OCI-LY1 (cell line): ENCODE results near the gene ATIC.

Source experiments
- H2AFZ ChIP-seq: fragments of 200-600 bp; sonication (generic), shearing (Covaris generic); 2 replicates; pipeline ENCODE4 v1.6.0; 2014; ENCODE audit warnings: antibody characterized with exemption, mild to moderate bottlenecking, low read length
- H3F3A ChIP-seq: fragments of 200-600 bp; sonication (generic), shearing (Covaris generic); 2 replicates; pipeline ENCODE4 v1.6.0; 2014; ENCODE audit warnings: mild to moderate bottlenecking, antibody characterized with exemption, low read length, moderate library complexity; ENCODE audit not compliant: insufficient read depth
- H3K27ac ChIP-seq: fragments of 200-600 bp; sonication (generic); 2 replicates; pipeline ENCODE4 v1.5.1; 2014; ENCODE audit warnings: low read length, mixed run types, mild to moderate bottlenecking, low read depth; ENCODE audit not compliant: poor library complexity, severe bottlenecking
- H3K27me3 ChIP-seq: fragments of 200-600 bp; sonication (generic); 2 replicates; pipeline ENCODE4 v1.6.0; 2014; ENCODE audit warnings: antibody characterized with exemption, mild to moderate bottlenecking, low read length, moderate library complexity; ENCODE audit not compliant: insufficient read depth
- H3K36me3 ChIP-seq: fragments of 200-600 bp; sonication (generic); 2 replicates; pipeline ENCODE4 v1.6.1; 2014; ENCODE audit warnings: mild to moderate bottlenecking, antibody characterized with exemption, low read length, moderate library complexity, mixed read lengths; ENCODE audit not compliant: insufficient read depth
- H3K4me1 ChIP-seq: fragments of 200-600 bp; sonication (generic); 2 replicates; pipeline ENCODE4 v1.5.1; 2014; ENCODE audit warnings: mild to moderate bottlenecking, low read length, moderate library complexity; ENCODE audit not compliant: insufficient read depth, severe bottlenecking
- H3K4me2 ChIP-seq: fragments of 200-600 bp; sonication (generic), shearing (Covaris generic); 2 replicates; pipeline ENCODE4 v1.6.1; 2014; ENCODE audit warnings: low read length
- H3K4me3 ChIP-seq: fragments of 200-600 bp; sonication (generic); 2 replicates; pipeline ENCODE4 v1.5.1; 2014; ENCODE audit warnings: low read length, low read depth, mild to moderate bottlenecking, mixed read lengths; ENCODE audit not compliant: poor library complexity, severe bottlenecking
- H3K79me2 ChIP-seq: fragments of 200-600 bp; shearing (Covaris generic); 2 replicates; pipeline ENCODE4 v1.6.1; 2016; ENCODE audit warnings: mixed run types, low read length, mixed read lengths; ENCODE audit not compliant: insufficient read depth
- H3K9ac ChIP-seq: fragments of 200-600 bp; sonication (generic), shearing (Covaris generic); 2 replicates; pipeline ENCODE4 v1.6.1; 2014; ENCODE audit warnings: mild to moderate bottlenecking, low read length, mixed read lengths
- H3K9me2 ChIP-seq: fragments of 200-600 bp; sonication (generic), shearing (Covaris generic); 2 replicates; pipeline ENCODE4 v1.6.1; 2014; ENCODE audit warnings: low read depth, mild to moderate bottlenecking, low read length, mixed read lengths
- H3K9me3 ChIP-seq: fragments of 200-600 bp; shearing (Covaris generic); 2 replicates; pipeline ENCODE4 v1.6.1; 2014; ENCODE audit warnings: low read length, mixed read lengths
- H4K20me1 ChIP-seq: fragments of 200-600 bp; sonication (generic), shearing (Covaris generic); 2 replicates; pipeline ENCODE4 v1.6.0; 2016; ENCODE audit warnings: mild to moderate bottlenecking, low read length; ENCODE audit not compliant: insufficient read depth
- EZH2 ChIP-seq: fragments of 200-600 bp; sonication (generic), shearing (Covaris generic); IDR thresholded peaks from 2 replicates; pipeline ENCODE4 v1.8.0; 2017; ENCODE audit warnings: borderline replicate concordance, mixed run types, mild to moderate bottlenecking, antibody characterized with exemption, low read length, moderate library complexity, mixed read lengths
- TF ChIP-seq, protein P1 (sequence below): fragments of 200-600 bp; sonication (generic), shearing (Covaris generic); IDR thresholded peaks from 2 replicates; pipeline ENCODE4 v1.5.1; 2017; ENCODE audit warnings: mild to moderate bottlenecking, antibody characterized with exemption, low read length, moderate library complexity, mixed read lengths

The ATIC gene

DNA sequence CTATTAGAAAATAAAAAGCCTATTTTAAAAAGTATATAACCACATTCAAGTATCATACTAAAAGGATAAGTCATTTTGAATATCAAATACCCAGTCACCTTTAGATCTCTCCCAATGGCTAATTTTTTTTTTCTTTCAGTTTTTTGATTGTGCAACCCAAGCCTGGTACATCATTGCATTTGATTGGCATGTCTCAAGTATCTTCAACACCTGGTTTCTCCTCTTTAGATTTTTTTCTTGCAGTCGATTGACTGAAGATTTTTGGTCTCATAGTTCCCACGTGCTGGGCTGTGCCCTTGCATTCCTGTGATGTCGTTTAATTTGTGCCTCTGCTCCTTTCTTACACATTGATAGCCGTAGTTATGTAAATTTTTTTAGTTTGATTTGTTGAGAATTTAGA is 40.7 kb downstream of the ATIC start:
- H3K27me3 ChIP-seq = no peaks in the 10 kb centered on the region
- H3K9me2 ChIP-seq = no peaks in the 10 kb centered on the region
- no peak overlapping the region for H3K27ac ChIP-seq
- no peaks in the 10 kb centered on the region for H3F3A ChIP-seq
- H4K20me1 ChIP-seq = no peaks in the 10 kb centered on the region
- H3K36me3 ChIP-seq = peaks cover 71% of the 10 kb centered on the region
- no peaks in the 10 kb centered on the region for H3K9me3 ChIP-seq
- TF ChIP-seq, protein P1, sequence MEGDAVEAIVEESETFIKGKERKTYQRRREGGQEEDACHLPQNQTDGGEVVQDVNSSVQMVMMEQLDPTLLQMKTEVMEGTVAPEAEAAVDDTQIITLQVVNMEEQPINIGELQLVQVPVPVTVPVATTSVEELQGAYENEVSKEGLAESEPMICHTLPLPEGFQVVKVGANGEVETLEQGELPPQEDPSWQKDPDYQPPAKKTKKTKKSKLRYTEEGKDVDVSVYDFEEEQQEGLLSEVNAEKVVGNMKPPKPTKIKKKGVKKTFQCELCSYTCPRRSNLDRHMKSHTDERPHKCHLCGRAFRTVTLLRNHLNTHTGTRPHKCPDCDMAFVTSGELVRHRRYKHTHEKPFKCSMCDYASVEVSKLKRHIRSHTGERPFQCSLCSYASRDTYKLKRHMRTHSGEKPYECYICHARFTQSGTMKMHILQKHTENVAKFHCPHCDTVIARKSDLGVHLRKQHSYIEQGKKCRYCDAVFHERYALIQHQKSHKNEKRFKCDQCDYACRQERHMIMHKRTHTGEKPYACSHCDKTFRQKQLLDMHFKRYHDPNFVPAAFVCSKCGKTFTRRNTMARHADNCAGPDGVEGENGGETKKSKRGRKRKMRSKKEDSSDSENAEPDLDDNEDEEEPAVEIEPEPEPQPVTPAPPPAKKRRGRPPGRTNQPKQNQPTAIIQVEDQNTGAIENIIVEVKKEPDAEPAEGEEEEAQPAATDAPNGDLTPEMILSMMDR = no peak
- no peak for TF ChIP-seq EZH2
- no peak overlapping the region for H3K4me3 ChIP-seq
- no peaks in the 10 kb centered on the region for H3K79me2 ChIP-seq
- H2AFZ ChIP-seq = no peak overlapping the region
- no peak overlapping the region for H3K4me2 ChIP-seq
- H3K9ac ChIP-seq = no peak overlapping the region
- H3K4me1 ChIP-seq = no peaks in the 10 kb centered on the region

DNA sequence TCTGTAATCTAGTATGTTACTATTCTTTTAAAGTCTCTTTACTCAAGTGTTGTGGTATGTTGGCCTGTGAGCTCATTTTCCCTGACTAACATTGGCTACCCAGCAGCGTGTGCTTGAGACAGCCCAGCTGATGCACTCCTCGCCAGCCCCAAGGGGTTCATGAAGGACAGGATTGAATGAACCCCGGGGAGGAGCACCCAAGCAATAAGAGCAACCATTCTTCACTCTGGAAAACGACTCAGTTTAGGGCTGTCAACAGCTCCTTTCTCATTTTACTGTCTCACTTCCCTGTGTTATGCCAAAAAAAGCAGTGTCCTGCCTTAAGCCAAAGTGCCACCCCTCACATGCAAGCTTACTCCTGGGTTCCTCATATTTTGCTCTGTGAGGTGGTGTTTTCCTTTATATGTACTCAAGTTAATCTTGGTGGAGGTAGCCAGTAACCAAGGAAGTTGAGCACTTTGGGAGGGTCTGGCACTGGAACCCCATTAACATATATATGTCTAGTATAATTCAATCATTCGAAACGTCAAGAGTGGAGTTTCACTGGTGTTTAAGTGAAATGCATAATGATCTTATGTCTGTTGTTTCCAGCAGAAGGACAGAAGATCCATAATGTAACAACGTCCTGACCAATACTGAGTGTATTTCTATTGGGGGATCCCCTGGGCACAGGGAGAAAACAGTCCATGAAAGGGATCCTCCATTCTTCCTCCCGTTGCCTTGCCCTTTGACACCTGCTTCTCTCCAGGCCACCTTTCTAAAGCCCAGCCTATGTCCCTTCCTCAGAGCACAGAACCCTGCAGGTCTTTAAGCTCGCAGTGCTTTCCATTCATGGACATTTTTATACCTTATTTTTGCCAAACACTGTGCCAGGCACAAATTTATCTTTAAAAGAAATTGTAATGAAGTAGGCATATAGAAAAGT is 43.2 kb downstream of the ATIC start:
- Histone ChIP-seq H3F3A (no peaks in the 10 kb centered on the region), H2AFZ (no peak overlapping the region)

DNA sequence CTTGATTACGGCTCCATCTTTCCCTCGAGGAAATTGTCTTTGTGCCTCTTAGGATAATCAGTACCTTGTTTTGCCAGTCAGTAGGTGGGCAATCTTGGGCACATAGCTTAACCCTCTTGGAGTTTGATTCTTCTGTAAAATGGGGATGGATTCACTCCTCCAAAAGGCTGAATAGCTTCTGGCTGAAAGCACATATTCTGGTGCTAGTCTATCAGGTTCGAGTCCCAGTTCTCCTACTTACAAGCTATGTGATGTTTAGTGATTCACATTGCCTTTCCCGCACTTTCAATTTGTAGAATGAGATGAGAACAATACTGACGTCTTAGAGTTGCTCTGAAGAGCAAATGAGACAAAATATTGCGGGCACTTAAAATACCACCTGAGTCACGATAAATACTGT is 43.9 kb downstream of the ATIC start:
- TF ChIP-seq, protein P1 = no peak
- no peak for TF ChIP-seq EZH2
- Histone ChIP-seq H3K79me2 (no peaks in the 10 kb centered on the region), H3K9me2 (no peaks in the 10 kb centered on the region), H3K4me3 (no peak overlapping the region), H3K36me3 (peaks cover 53% of the 10 kb centered on the region), H3K9ac (no peak overlapping the region), H3K9me3 (no peaks in the 10 kb centered on the region), H3K4me1 (no peaks in the 10 kb centered on the region), H3K27me3 (no peaks in the 10 kb centered on the region), H3K27ac (no peak overlapping the region), H2AFZ (no peak overlapping the region), H4K20me1 (no peaks in the 10 kb centered on the region), H3K4me2 (no peak overlapping the region), H3F3A (no peaks in the 10 kb centered on the region)

More for the DNA sequence above, 43.2 kb downstream of the ATIC start:
- Histone ChIP-seq H3K27ac (no peak overlapping the region), H3K4me2 (no peak overlapping the region), H4K20me1 (no peaks in the 10 kb centered on the region), H3K9me2 (no peaks in the 10 kb centered on the region), H3K9me3 (no peaks in the 10 kb centered on the region), H3K4me1 (no peaks in the 10 kb centered on the region), H3K27me3 (no peaks in the 10 kb centered on the region), H3K36me3 (peaks cover 53% of the 10 kb centered on the region; the same call in 1 of the 2 replicates), H3K79me2 (no peaks in the 10 kb centered on the region), H3K4me3 (no peak overlapping the region), H3K9ac (no peak overlapping the region)
- TF ChIP-seq, protein P1 = no peak
- TF ChIP-seq EZH2 = no peak
